NCI-H345 treated with DMSO at 0.1 percent for 48 hours (cell line): Measurements from ENCODE around the gene KMT2E.
"Not testable (repeated sequence)": the region's sequence is repeated elsewhere in the genome, so short reads cannot be mapped to it uniquely, and the experiment has no call there.

Experiments
- DNase-seq: peaks from one replicate; lab custom pipeline; 2025; ENCODE audit not compliant: unreplicated experiment; lab: John Stamatoyannopoulos, UW

The KMT2E gene

GRCh38 chr7:104981672-104982037 is 32.4 kb upstream of the KMT2E start:
- DNase-seq = no peak

GRCh38 chr7:104982308-104983075 is 31.5 kb upstream of the KMT2E start:
- DNase-seq = no peak

DNA sequence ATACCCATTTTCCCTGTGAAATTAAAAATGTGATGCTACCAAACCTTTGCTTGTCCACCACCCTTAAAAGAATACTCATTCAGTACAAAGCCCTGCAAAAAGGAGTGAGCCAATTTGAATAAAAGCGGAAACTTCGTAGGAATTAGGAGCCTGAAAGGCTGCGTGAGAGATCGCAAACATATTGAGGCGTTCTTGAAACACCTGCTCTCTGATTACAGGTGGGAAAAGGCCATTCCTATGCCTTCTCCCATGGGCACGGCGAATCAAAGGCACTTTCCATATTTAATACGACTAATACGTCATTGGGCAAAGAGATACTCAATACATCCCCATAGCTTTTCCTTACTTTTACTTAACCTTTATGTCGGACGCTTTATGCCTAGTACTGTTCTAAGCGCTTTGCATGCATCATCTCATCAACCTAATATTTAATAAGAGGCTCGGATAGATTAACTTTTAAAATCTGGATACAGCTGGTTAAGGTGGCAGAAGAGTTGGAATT is 30.9 kb upstream of the KMT2E start:
- peak; percentile 59 for DNase-seq

DNA sequence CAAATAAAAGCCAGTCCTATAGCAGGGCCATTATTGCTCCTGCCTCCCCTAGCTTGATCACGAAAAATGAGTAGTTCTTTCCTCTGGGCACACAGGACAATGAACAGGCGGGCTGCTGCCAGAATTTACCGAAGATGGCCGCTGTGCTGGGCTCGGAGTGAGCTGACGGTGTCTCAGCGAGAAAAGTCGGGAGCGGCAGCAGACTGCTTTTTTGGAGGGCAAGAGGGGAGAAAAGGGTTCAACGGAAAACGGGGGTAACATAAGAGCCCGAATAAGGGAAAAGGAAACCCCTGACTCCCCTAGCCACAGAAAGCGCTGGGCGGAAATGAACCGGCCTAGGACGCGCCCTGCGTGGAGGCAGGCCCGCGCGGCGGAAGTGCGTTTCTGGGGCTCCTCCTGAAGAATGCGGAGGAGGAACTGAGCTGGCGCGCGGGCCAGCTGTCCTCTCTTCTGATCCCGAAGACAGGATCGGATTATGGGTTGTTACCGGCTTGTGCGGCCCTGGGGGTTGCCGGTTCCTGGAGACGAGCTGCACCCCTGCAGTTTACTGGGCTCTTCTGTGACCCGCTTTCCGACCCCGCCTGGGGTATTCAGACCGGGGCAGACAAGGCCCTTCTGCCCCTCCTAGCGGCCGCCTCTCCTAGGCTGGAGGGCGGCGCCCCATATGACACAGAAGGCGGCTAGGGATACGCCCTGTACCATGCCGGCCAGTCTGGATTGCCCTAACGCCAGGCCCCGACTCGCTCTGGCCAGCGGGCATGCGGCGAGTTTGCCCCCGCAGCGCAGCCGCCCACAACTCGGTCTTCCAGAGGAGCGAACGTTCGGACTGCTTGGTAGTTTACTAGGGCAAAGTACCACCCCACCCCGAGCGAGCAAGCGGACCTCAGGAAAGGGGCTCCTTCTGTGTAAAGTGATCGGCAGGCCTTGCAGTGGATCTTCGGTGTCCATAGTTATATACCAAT is 30.1 kb upstream of the KMT2E start:
- DNase-seq = peak; percentile 81

DNA sequence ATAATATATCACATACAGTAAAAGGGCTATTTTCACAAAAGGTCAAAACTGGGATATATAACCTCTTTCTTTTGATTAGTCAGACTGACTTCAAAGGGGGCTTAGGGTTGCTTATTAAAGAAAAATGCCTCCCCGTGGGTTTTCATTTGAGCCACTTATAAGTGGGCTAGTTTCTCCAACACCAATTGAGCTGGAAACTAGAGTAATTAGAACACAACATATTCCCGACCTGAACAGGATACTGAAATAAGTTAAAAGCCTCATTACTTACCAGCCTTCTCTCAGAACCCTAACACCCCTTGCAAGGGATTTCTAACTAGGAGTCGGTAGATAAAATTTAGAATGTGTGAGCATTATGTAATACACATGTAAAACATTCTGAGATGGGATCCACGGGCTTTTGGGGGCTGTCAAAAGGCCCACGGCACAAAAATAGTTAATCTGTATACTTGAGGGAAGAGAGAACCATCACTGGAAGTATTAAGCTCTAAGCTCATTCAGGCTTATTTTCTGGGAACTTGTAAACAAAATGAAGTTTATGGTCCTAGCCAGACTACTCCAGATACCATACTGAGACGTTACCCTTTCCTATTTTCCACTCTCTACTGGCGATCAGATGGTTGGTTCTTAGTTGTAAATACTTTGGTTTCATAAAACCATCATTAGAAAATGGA is 29.3 kb upstream of the KMT2E start:
- DNase-seq = no peak

GRCh38 chr7:104985259-104985617 is 28.8 kb upstream of the KMT2E start:
- DNase-seq = no peak

DNA sequence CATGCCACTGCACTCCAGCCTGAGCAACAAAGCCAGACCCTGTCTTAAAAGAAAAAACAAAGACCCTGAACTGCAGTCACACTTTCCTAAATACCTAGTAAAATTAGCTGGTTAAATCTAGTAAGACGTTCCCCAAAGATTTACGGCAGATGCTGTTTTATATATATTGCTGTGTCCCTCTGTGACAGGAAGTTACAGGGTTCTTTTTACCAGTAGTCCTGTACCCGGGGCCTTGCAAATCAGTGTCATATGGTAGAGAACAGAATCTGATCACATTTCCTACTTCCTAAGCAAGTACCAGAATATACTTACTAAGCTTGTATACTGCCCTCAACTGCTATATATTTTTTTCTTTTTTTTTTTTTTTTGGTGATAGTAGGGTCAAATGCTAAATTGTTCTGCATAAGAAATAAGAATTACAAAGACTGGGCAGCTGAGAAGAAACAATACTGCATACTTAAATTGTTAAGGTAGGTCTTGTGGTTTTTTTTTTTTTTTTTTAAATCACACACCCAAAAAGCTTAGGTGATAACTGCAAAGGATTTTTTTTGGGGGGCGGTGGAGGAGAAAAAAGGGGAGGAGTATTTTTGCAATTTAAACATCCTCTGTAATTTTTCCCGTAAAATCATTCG is 27.3 kb upstream of the KMT2E start:
- no peak for DNase-seq

GRCh38 chr7:104987403-104987802 is 26.6 kb upstream of the KMT2E start:
- DNase-seq = not testable (repeated sequence)

DNA sequence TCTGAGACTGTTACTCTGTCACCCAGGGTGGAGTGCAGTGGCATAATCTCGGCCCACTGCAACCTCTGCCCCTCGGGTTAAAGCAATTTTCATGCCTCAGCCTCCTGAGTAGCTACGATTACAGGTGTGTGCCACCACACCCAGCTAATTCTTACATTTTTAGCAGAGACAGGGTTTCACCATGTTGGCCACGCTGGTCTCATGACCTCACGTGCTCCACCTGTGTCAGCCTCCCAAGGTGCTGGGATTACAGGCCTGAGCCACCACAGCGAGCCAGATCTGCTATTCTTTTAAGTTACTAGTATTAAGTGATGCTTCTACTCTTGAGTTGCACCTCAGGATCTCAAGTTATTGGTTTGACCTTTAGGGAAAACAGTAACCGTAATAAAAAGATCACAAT is 23.0 kb upstream of the KMT2E start:
- DNase-seq = no peak

- DNase-seq = no peak
Observed at GRCh38 chr7:104992306-104992705, 21.7 kb upstream of the KMT2E start.

- no peak for DNase-seq
Observed at GRCh38 chr7:104993217-104993862, 20.7 kb upstream of the KMT2E start.

GRCh38 chr7:104998040-104998752 is 15.8 kb upstream of the KMT2E start:
- no peak for DNase-seq

GRCh38 chr7:105000200-105000599 is 13.8 kb upstream of the KMT2E start:
- DNase-seq = no peak

- DNase-seq = no peak
Observed at GRCh38 chr7:105000927-105001336, 13.1 kb upstream of the KMT2E start.

DNA sequence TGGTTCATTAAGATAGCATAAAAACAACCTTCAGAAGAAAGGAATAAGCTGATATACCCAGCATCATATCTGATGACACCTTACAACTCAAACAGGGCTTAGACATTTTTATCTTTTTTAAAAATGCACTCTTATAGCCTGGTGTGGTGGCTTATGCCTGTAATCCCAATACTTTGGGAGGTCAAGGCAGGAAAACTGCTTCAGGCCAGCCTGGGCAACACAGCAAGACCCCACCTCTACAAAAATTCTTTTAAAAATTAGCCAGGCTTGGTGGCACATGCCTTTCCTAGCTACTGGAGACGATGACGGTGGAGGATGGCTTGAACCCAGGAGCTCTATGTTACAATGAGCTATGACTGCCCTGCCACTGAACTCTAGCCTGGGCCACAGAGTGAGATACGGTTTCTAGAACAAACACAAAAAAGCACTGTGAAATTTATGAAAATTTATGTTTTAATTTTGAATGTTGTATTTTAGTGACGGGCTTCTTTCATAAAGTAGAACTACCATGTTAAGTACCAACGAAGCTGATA is 12.3 kb upstream of the KMT2E start:
- DNase-seq = no peak

DNA sequence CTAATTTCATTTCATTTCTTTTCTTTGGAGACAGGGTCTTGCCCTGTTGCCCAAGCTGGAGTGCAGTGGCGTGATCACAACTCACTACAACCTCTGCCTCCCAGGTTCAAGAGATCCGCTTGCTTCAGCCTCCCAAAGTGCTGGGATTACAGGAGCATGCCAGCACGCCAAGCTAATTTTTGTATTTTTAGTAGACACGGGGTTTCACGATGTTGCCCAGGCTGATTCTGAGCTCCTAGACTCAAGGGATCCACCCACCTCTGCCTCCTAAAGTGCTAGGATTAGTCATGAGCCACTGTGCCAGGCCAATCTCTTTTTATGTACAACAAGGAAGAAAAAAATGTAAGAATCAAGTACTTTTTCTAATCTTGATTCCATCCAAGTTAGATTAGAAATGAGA is 10.7 kb upstream of the KMT2E start:
- no peak for DNase-seq

DNA sequence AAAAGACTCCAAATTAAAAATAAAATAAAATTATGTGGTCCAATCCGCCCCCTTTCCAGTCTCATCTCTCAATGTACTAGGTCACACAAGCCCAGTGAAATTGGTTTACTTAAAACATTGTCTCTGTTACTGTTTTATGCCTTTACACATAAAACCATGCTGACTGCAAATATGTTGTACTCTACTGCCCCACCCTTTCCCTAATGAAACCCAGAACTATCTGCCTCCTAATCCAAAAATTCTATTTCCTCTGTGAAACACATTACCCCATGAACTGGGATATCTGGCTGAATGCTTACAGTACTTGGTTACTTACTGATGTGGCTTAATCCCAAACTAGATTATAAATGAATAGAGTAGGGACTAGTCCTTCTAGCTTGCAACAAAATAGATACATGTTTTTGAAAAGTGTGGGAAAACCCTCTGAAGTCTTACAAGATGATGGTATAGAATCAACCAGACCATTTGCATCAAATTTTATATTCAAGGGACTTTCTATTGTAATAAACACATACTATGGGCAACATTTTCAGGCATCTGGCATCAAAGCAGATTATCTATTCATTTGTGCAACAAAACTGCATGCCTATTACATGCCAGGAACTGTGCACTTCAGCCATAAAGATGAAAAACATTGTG is 10.0 kb upstream of the KMT2E start:
- no peak for DNase-seq

GRCh38 chr7:105005006-105005405 is 9.0 kb upstream of the KMT2E start:
- not testable (repeated sequence) for DNase-seq

DNA sequence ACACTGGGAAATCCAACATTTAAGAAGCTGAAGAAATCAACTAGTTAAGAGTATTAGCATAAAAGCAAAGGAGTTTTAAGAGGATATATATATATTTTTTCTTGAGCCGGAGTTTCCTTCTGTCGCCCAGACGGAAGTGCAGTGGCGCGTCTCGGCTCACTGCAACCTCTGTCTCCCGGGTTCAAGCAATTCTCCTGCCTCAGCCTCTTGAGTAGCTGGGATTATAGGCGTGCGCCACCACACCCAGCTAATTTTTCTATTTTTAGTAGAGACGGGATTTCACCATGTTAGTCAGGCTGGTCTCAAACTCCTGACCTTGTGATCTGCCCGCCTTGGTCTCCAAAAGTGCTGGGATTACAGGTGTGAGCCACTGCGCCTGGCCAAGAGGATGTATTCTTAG is 8.5 kb upstream of the KMT2E start:
- not testable (repeated sequence) for DNase-seq
